Transverse colon (tissue), 4 donors: ENCODE data around the gene ZNF451. TPM values are rescaled to one million over a fixed set of nuclear protein-coding genes. Genes with fewer than 3 reads are reported as not detected.

ENCODE experiments used
- DNase-seq: peaks from one replicate; pipeline ENCODE4 v3.0.0-alpha.2; 2019
- H3K27ac ChIP-seq, 4 donors: fragments of 200-600 bp; sonication (generic); 2 replicates each; pipeline ENCODE4 v1.5.1; 2016 to 2018; ENCODE audit warnings: inconsistent platforms in 4 of 4
- H3K27me3 ChIP-seq: fragments of 200-600 bp; sonication (generic); 2 replicates; pipeline ENCODE4 v1.5.1; 2017; ENCODE audit warnings: inconsistent platforms
- H3K36me3 ChIP-seq, 4 donors: fragments of 200-600 bp; sonication (generic); 2 replicates each; pipeline ENCODE4 v1.5.1; 2017 to 2019; ENCODE audit warnings: inconsistent platforms in 4 of 4
- H3K4me1 ChIP-seq, 4 donors: fragments of 200-600 bp; sonication (generic); 2 replicates each; pipeline ENCODE4 v1.5.1; 2017 to 2020; ENCODE audit warnings: inconsistent platforms in 4 of 4
- H3K4me3 ChIP-seq, 4 donors: fragments of 200-600 bp; sonication (generic); 1 replicate in 1 of 4; 2 replicates in 3 of 4; pipeline versions ENCODE4 v1.5.1 to v1.6.1; 2017 to 2019; ENCODE audit warnings: inconsistent platforms in 4 of 4
- H3K9me3 ChIP-seq, 2 donors: fragments of 200-600 bp; sonication (generic); 2 replicates each; pipeline ENCODE4 v1.5.1; 2017 to 2019; ENCODE audit warnings: inconsistent platforms in 2 of 2
- CTCF ChIP-seq, 5 experiments: fragments of 200-600 bp in 3 of 5; fragments of 450-650 bp in 2 of 5; sonication (generic) in 3 of 5; IDR thresholded peaks; 1 replicate in 2 of 5; 2 replicates in 3 of 5; pipeline ENCODE4 v1.5.1; 2016 to 2017; ENCODE audit warnings: antibody characterized with exemption in 5 of 5, inconsistent platforms in 3 of 5, mild to moderate bottlenecking in 2 of 5, moderate library complexity in 1 of 5
- EP300 ChIP-seq: sonication (generic); formaldehyde crosslinking; IDR thresholded peaks from one replicate; pipeline ENCODE4 v1.6.1; 2017; ENCODE audit warnings: antibody characterized with exemption, low read depth
- POLR2A ChIP-seq: fragments of 450-650 bp; IDR thresholded peaks from one replicate; pipeline ENCODE4 v1.6.1; 2016; ENCODE audit warnings: antibody characterized with exemption, mild to moderate bottlenecking, moderate library complexity
- POLR2AphosphoS5 ChIP-seq, 3 donors: sonication (generic); formaldehyde crosslinking; IDR thresholded peaks; one replicate each; pipeline ENCODE4 v1.6.1; 2016; ENCODE audit warnings: antibody characterized with exemption in 3 of 3
- WGBS, 2 donors: methylation state at CpG; one replicate each; pipeline ENCODE4 v1.1.5; 2018; ENCODE audit warnings: low coverage in 1 of 2; 5-methylcytosine and 5-hydroxymethylcytosine counted together
- in situ Hi-C, 4 donors: fragments of 200-750 bp; cut with MboI; loops; one replicate each; pipeline versions ENCODE4 v1.15.0 to v1.15.1; 2017; ENCODE audit warnings: low sequenced_read_pairs in 3 of 4, low pct_ligation_motif_present in 1 of 4, low pct_unique_long_range_greater_than_20kb in 1 of 4
- intact Hi-C: fragments of 100-400 bp; cut with DNase I; formaldehyde crosslinking; loops from one replicate; pipeline ENCODE4 v1.15.1; 2023; ENCODE audit warnings: low total_unique reads
- total RNA-seq, 4 donors: library from RNA; depleted of rRNA; stranded (reverse); fragments of >200 nt; gene quantifications; one replicate each; pipeline ENCODE4 v1.1.0, GENCODE V29; 2016

ZNF451 gene
- total RNA-seq, 4 donors from 2014 or later = 43.7 to 67.5 (median 52.4) TPM

GRCh38 chr6:57108691-57109090 is 18.7 kb downstream of the ZNF451 start:
- DNase-seq = no peak
- H3K9me3 ChIP-seq = no peaks in the 10 kb centered on the region
- intact Hi-C loops (no loop called here), in situ Hi-C loops (no loop called here)
- no peak overlapping the region for H3K4me3 ChIP-seq
- no peak overlapping the region for H3K27ac ChIP-seq
- H3K36me3 ChIP-seq = peaks cover 0 to 2% (median 0%) of the 10 kb centered on the region in 4 donors
- TF ChIP-seq POLR2AphosphoS5 (IDR thresholded peaks at IDR 0.05) (no peak), CTCF (IDR thresholded peaks at IDR 0.05) (no peak)
- H3K4me1 ChIP-seq = peaks cover 0 to 10% (median 0%) of the 10 kb centered on the region in 4 donors
- no peaks in the 10 kb centered on the region for H3K27me3 ChIP-seq
- 54 to 63% methylated on average over 1 of the region's 1 CpG for WGBS, 2 donors

GRCh38 chr6:57109880-57110279 is 19.9 kb downstream of the ZNF451 start:
- Histone ChIP-seq H3K27ac (no peak overlapping the region), H3K4me1 (peaks cover 0 to 10% (median 0%) of the 10 kb centered on the region in 4 donors), H3K9me3 (no peaks in the 10 kb centered on the region), H3K27me3 (no peaks in the 10 kb centered on the region), H3K4me3 (no peak overlapping the region), H3K36me3 (no peaks in the 10 kb centered on the region)
- in situ Hi-C loops (no loop called here), intact Hi-C loops (no loop called here)
- no peak for DNase-seq
- no peak for TF ChIP-seq EP300
- no peak for TF ChIP-seq CTCF (IDR thresholded peaks at IDR 0.05)

GRCh38 chr6:57113105-57113504 is 23.1 kb downstream of the ZNF451 start:
- in situ Hi-C loops = no loop called here

GRCh38 chr6:57116776-57117175 is 26.8 kb downstream of the ZNF451 start:
- H3K9me3 ChIP-seq = no peaks in the 10 kb centered on the region
- H3K27ac ChIP-seq = no peak overlapping the region
- TF ChIP-seq POLR2AphosphoS5 (IDR thresholded peaks at IDR 0.05) (no peak), POLR2A (no peak), CTCF (IDR thresholded peaks at IDR 0.05) (no peak), EP300 (no peak)
- in situ Hi-C loops = no loop called here
- peaks cover 0 to 8% (median 0%) of the 10 kb centered on the region in 4 donors for H3K4me1 ChIP-seq
- no peak overlapping the region for H3K4me3 ChIP-seq
- H3K27me3 ChIP-seq = no peaks in the 10 kb centered on the region
- no peak for DNase-seq
- WGBS, 2 donors = 60 to 87% methylated on average over 1 of the region's 1 CpG
- intact Hi-C loops = no loop called here
- H3K36me3 ChIP-seq = peaks cover 0 to under 1% (median 0%) of the 10 kb centered on the region in 4 donors

More at GRCh38 chr6:57113105-57113504, 23.1 kb downstream of the ZNF451 start:
- WGBS, 2 donors = 98 to 100% methylated on average over 6 of the region's 6 CpGs
- no peaks in the 10 kb centered on the region for H3K9me3 ChIP-seq
- H3K36me3 ChIP-seq = no peaks in the 10 kb centered on the region
- no peak for DNase-seq
- intact Hi-C loops = no loop called here
- H3K4me1 ChIP-seq = peaks cover 0 to 18% (median 0%) of the 10 kb centered on the region in 4 donors
- H3K27ac ChIP-seq = no peak overlapping the region
- no peak overlapping the region for H3K4me3 ChIP-seq
- no peaks in the 10 kb centered on the region for H3K27me3 ChIP-seq
- TF ChIP-seq POLR2A (no peak), CTCF (IDR thresholded peaks at IDR 0.05) (no peak), POLR2AphosphoS5 (IDR thresholded peaks at IDR 0.05) (no peak), EP300 (no peak)
